ENCODE measurements around the gene PKD2L2.

DNA sequence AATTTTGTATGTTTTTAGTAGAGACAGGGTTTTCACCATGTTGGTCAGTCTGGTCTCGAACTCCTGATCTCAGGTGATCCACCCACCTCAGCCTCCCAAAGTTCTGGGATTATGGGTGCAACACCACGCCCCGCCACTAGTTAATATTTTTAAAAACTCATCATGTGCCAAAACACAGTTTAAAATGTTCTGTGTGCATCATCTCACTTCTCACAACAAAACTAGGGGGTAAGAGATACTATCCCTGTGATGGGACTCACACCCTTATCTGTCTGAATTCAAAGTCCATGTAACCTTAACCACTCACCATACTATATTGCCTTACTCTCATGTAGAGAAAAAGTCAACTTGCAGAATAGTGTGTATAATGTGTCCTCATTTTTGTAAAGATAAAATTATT lies 2.6 kb downstream of the PKD2L2 start:
- TF ChIP-seq, protein P1, sequence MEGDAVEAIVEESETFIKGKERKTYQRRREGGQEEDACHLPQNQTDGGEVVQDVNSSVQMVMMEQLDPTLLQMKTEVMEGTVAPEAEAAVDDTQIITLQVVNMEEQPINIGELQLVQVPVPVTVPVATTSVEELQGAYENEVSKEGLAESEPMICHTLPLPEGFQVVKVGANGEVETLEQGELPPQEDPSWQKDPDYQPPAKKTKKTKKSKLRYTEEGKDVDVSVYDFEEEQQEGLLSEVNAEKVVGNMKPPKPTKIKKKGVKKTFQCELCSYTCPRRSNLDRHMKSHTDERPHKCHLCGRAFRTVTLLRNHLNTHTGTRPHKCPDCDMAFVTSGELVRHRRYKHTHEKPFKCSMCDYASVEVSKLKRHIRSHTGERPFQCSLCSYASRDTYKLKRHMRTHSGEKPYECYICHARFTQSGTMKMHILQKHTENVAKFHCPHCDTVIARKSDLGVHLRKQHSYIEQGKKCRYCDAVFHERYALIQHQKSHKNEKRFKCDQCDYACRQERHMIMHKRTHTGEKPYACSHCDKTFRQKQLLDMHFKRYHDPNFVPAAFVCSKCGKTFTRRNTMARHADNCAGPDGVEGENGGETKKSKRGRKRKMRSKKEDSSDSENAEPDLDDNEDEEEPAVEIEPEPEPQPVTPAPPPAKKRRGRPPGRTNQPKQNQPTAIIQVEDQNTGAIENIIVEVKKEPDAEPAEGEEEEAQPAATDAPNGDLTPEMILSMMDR (IDR thresholded peaks at IDR 0.05): peak in 4 of 12 donors; percentile 10 to 50 (median 38)
- TF ChIP-seq POLR2A (IDR thresholded peaks at IDR 0.05): no peak
